ENCODE data around the gene KRT15. TPM values are rescaled to one million over a fixed set of nuclear protein-coding genes. Genes with fewer than 3 reads are reported as not detected.
"Not testable (repeated sequence)": the region's sequence is repeated elsewhere in the genome, so short reads cannot be mapped to it uniquely, and the experiment has no call there.

Gene KRT15
- polyA plus RNA-seq, 3 donors: 0.03 TPM; not detected in 2

- TF ChIP-seq CTCF (IDR thresholded peaks at IDR 0.05): no peak
- peaks cover 3 to 7% of the 10 kb centered on the region in 2 donors for H3K9me3 ChIP-seq (replicated peaks in 1 of 2; ENCODE audit: control insufficient read depth in 1 of 2, insufficient read depth in 1 of 2, low read length in 2 of 2)
These were observed 25.8 kb upstream of the KRT15 start for GRCh38 chr17:41544491-41544892.

DNA sequence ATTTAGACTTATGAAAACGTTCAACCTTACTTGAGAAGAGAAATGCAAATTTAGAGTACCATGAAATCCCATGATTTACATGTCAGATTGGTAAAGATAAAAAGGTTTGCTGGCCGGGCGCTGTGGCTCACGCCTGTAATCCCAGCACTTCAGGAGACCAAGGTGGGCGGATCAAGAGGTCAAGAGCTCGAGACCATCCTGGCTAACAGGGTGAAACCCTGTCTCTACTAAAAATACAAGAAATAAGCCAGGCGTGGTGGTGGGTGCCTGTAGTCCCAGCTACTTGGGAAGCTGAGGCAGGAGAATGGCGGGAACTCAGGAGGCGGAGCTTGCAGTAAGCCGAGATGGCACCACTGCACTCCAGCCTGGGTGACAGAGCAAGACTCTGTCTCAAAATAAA is 24.1 kb upstream of the KRT15 start:
- intact Hi-C loops (cut with micrococcal nuclease): loop anchor here (10.0 kb wide), 1 partner anchor 638 kb away; no protein-coding TSS in a partner anchor

More at GRCh38 chr17:41544491-41544892, 25.8 kb upstream of the KRT15 start:
- no peak for DNase-seq
- Histone ChIP-seq H3K27ac (ENCODE audit: low read depth in 1 of 2, low read length in 2 of 2) (no peak overlapping the region), H3K9ac (ENCODE audit: insufficient read depth, low read length, poor library complexity, severe bottlenecking) (no peak overlapping the region), H4K20me1 (ENCODE audit: insufficient read depth, low read length) (no peaks in the 10 kb centered on the region), H3K27me3 (ENCODE audit: control insufficient read depth in 2 of 2, insufficient read depth in 2 of 2, low read length in 2 of 2) (no peaks in the 10 kb centered on the region), H3K36me3 (replicated peaks in 1 of 2; ENCODE audit: control insufficient read depth in 1 of 2, insufficient read depth in 2 of 2, low read length in 2 of 2) (no peaks in the 10 kb centered on the region), H3K4me2 (replicated peaks; ENCODE audit: extremely low read depth, low read length, poor library complexity, severe bottlenecking) (no peak overlapping the region), H2AFZ (ENCODE audit: insufficient read depth, low read depth, low read length, poor library complexity, severe bottlenecking) (no peak overlapping the region), H3K4me1 (ENCODE audit: control insufficient read depth in 1 of 2, insufficient read depth in 2 of 2, low read length in 2 of 2) (peaks cover 16 to 20% of the 10 kb centered on the region in 2 donors), H3K4me3 (replicated peaks in 1 of 3; ENCODE audit: low read depth in 2 of 3, low read length in 3 of 3) (no peak overlapping the region), H3K79me2 (ENCODE audit: insufficient read depth, low read length) (no peaks in the 10 kb centered on the region)
- 88% methylated on average over 1 of the region's 5 CpGs for WGBS (ENCODE audit: insufficient coverage)
- H3K36me3 Mint-ChIP-seq: peaks cover 0 to 2% of the 10 kb centered on the region in 2 donors
- intact Hi-C loops (cut with micrococcal nuclease): loop anchor here (10.0 kb wide), 1 partner anchor 640 kb away; no protein-coding TSS in a partner anchor
- H3K27ac Mint-ChIP-seq: peak overlapping the region in 1 of 7 donors; percentile 38
- peaks cover 4 to 10% (median 7%) of the 10 kb centered on the region in 7 donors for H3K9me3 Mint-ChIP-seq
- peaks cover 21% of the 10 kb centered on the region for H3K4me1 Mint-ChIP-seq
- peaks cover 0 to 16% (median 10%) of the 10 kb centered on the region in 3 donors for H3K27me3 Mint-ChIP-seq (ENCODE audit: low read depth in 3 of 3)
- no peak overlapping the region for H3K4me3 Mint-ChIP-seq

More for the DNA sequence above, 24.1 kb upstream of the KRT15 start:
- not testable (repeated sequence) for H3K27ac Mint-ChIP-seq; DNase-seq; H3K4me3 ChIP-seq (replicated peaks in 1 of 3; ENCODE audit: low read depth in 2 of 3, low read length in 3 of 3); H3K9me3 Mint-ChIP-seq; H3K27ac ChIP-seq (ENCODE audit: low read depth in 1 of 2, low read length in 2 of 2); H3K9me3 ChIP-seq (replicated peaks in 1 of 2; ENCODE audit: control insufficient read depth in 1 of 2, insufficient read depth in 1 of 2, low read length in 2 of 2); H3K9ac ChIP-seq (ENCODE audit: insufficient read depth, low read length, poor library complexity, severe bottlenecking); H3K79me2 ChIP-seq (ENCODE audit: insufficient read depth, low read length); H3K4me1 ChIP-seq (ENCODE audit: control insufficient read depth in 1 of 2, insufficient read depth in 2 of 2, low read length in 2 of 2); H3K36me3 Mint-ChIP-seq; H3K27me3 ChIP-seq (ENCODE audit: control insufficient read depth in 2 of 2, insufficient read depth in 2 of 2, low read length in 2 of 2); H3K4me2 ChIP-seq (replicated peaks; ENCODE audit: extremely low read depth, low read length, poor library complexity, severe bottlenecking); H4K20me1 ChIP-seq (ENCODE audit: insufficient read depth, low read length); H3K4me3 Mint-ChIP-seq; H3K4me1 Mint-ChIP-seq; H2AFZ ChIP-seq (ENCODE audit: insufficient read depth, low read depth, low read length, poor library complexity, severe bottlenecking); H3K36me3 ChIP-seq (replicated peaks in 1 of 2; ENCODE audit: control insufficient read depth in 1 of 2, insufficient read depth in 2 of 2, low read length in 2 of 2)
- 85% methylated on average over 8 of the region's 10 CpGs for WGBS (ENCODE audit: insufficient coverage)
- H3K27me3 Mint-ChIP-seq (ENCODE audit: low read depth in 3 of 3): peaks cover 2 to 12% (median 8%) of the 10 kb centered on the region in 3 donors
